ENCODE measurements around the gene RETREG2.

The RETREG2 gene

GRCh38 chr2:219213486-219214071 is 35.5 kb downstream of the RETREG2 start:
- in situ Hi-C loops (cut with MboI; ENCODE audit: low sequenced_read_pairs): no loop called here

- in situ Hi-C loops (cut with MboI; ENCODE audit: low sequenced_read_pairs): no loop called here
These were observed 36.1 kb downstream of the RETREG2 start for GRCh38 chr2:219214141-219214540.

GRCh38 chr2:219214786-219215185 is 36.7 kb downstream of the RETREG2 start:
- in situ Hi-C loops (cut with MboI; ENCODE audit: low sequenced_read_pairs): no loop called here

- in situ Hi-C loops (cut with MboI; ENCODE audit: low sequenced_read_pairs): no loop called here
These were observed 37.9 kb downstream of the RETREG2 start for GRCh38 chr2:219215871-219216534.

GRCh38 chr2:219216535-219216915 is 38.5 kb downstream of the RETREG2 start:
- in situ Hi-C loops (cut with MboI; ENCODE audit: low sequenced_read_pairs): no loop called here

- in situ Hi-C loops (cut with MboI; ENCODE audit: low sequenced_read_pairs): no loop called here
These were observed 40.2 kb downstream of the RETREG2 start for GRCh38 chr2:219218217-219218731.

- in situ Hi-C loops (cut with MboI; ENCODE audit: low sequenced_read_pairs): no loop called here
These were observed 40.9 kb downstream of the RETREG2 start, which contains the start of gene ABCB6 for GRCh38 chr2:219218732-219219701. Gene ABCB6, minus strand, starts transcription at chr2:219218958. Its CDS starts 285 bp downstream, at chr2:219218673.

GRCh38 chr2:219219784-219220532 is 41.9 kb downstream of the RETREG2 start:
- in situ Hi-C loops (cut with MboI; ENCODE audit: low sequenced_read_pairs): no loop called here

DNA sequence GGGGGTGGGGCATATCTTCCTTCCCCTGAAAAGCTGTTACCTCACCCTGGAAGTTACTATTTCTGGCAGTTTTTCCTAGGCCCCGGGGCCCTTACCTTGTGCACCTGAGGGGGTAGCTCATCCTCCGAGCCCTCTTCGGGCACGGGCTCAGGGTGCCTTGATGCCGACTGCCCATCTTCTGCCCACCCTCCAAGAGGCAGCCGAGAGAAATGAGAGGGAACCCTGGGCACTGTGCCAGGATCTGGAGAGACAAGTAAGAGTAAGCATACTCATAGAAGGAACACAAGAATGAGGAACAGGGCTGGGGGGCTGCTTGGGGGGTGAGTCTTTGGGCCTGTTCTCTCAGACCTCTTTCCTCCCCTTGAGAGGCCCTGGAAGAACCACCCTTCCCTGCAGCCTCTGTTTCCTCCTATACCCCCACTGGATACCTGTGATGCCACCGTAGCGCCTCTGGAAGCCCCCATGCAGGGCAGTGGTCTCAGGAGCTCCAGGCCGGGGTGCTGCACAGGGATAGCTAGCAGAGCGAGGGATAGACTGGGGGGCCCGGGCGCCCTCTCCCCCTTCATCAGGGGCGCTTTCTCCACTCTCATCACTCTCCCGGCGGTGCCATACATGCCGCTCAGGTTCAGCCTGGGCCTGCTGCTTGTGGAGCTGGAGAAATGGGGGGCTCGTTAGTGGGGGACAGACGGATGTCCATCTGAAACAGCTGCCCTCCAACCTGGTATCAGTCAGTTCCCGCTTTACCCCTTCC is 42.8 kb downstream of the RETREG2 start:
- in situ Hi-C loops (cut with MboI; ENCODE audit: low sequenced_read_pairs): no loop called here

GRCh38 chr2:219221957-219222518 is 44.0 kb downstream of the RETREG2 start:
- in situ Hi-C loops (cut with MboI; ENCODE audit: low sequenced_read_pairs): no loop called here

GRCh38 chr2:219223831-219224610 is 45.9 kb downstream of the RETREG2 start:
- in situ Hi-C loops (cut with MboI; ENCODE audit: low sequenced_read_pairs): no loop called here

GRCh38 chr2:219225350-219225749 is 47.3 kb downstream of the RETREG2 start:
- in situ Hi-C loops (cut with MboI; ENCODE audit: low sequenced_read_pairs): no loop called here

- in situ Hi-C loops (cut with MboI; ENCODE audit: low sequenced_read_pairs): no loop called here
These were observed 50.2 kb downstream of the RETREG2 start for GRCh38 chr2:219228041-219228910.

GRCh38 chr2:219228911-219229304 is 50.8 kb downstream of the RETREG2 start:
- in situ Hi-C loops (cut with MboI; ENCODE audit: low sequenced_read_pairs): no loop called here

GRCh38 chr2:219229305-219230058 is 51.4 kb downstream of the RETREG2 start, which contains the start of the genes ANKZF1 and ATG9A:
Gene ANKZF1, plus strand, starts transcription at chr2:219229806. Its CDS starts 452 bp downstream, at chr2:219230258.
Gene ATG9A, minus strand, starts transcription at chr2:219229636. Its CDS starts 1,612 bp downstream, at chr2:219228024.
- in situ Hi-C loops (cut with MboI; ENCODE audit: low sequenced_read_pairs): no loop called here

DNA sequence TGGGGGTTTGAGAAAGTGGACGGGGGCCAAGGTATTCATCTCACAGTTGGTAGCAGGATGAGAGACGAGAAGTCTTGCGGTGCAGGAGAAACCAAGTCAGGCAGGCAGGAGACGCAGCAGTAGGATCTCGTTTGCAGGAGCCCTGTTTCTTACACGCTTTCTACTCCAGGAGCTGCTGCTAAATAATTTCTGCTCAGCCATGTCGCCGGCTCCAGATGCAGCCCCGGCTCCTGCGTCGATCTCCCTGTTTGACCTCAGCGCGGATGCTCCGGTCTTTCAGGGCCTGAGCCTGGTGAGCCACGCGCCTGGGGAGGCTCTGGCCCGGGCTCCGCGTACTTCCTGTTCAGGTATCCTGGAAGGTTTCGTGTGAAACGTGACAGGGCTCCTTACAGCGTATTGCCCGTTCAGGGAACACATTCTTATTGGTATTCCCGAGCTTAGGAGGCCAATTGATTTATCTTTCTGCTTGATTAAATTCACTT is 52.0 kb downstream of the RETREG2 start:
- in situ Hi-C loops (cut with MboI; ENCODE audit: low sequenced_read_pairs): no loop called here

DNA sequence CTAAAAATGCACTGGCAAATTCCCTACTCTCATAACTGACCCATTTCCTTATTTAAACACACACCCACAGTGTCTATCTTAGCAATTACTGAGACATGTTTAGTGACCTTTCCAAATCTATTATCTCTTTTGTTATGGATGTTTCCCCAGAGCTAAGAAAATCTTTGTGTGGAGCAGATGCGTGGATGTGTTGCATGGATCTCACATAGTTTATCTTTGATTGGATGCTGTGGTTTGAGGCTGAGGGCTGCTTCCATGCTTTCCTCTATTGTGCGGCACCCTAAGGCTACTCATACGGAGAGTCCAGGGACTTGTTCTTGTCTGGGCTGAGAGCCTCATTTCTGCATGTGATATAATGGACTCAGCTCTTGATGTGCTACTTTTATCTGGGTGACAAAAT is 56.3 kb downstream of the RETREG2 start:
- in situ Hi-C loops (cut with MboI; ENCODE audit: low sequenced_read_pairs): no loop called here

All from hTERT RPE-1 (cell line).